WTC11 (cell line): ENCODE measurements around the gene SORCS2. TPM values are rescaled to one million over a fixed set of nuclear protein-coding genes. Genes with fewer than 3 reads are reported as not detected.

Source experiments
- ATAC-seq: fragments of 200-7000 bp; cut with Tn5 transposase; 2 replicates; pipeline ENCODE4 v1.10.0; 2021; ENCODE audit warnings: mild to moderate bottlenecking, moderate library complexity
- CTCF ChIA-PET: fragments of 300-600 bp; sonication (Branson Sonifier 250); formaldehyde crosslinking; loops from one replicate; lab custom pipeline; 2021; ENCODE audit warnings: antibody characterized with exemption; lab: Charles Lee
- POLR2A ChIA-PET: fragments of 350-600 bp; sonication (Branson Sonifier 250); formaldehyde crosslinking; loops from one replicate; lab custom pipeline; 2021; ENCODE audit warnings: antibody characterized with exemption; lab: Charles Lee
- DNase-seq: peaks from one replicate; pipeline ENCODE4 v3.0.0; 2021; ENCODE audit warnings: low spot score
- H3K27ac Mint-ChIP-seq: 2 replicates; pipeline ENCODE4 v1.8.0; 2021; ENCODE audit warnings: mixed read lengths
- H3K27me3 Mint-ChIP-seq: 2 replicates; pipeline ENCODE4 v1.8.0; 2021; ENCODE audit warnings: low read depth, mild to moderate bottlenecking, moderate library complexity, mixed read lengths
- H3K36me3 Mint-ChIP-seq: 2 replicates; pipeline ENCODE4 v1.8.0; 2021; ENCODE audit warnings: mixed read lengths
- H3K4me1 Mint-ChIP-seq: 2 replicates; pipeline ENCODE4 v1.8.0; 2022; ENCODE audit warnings: mixed read lengths
- H3K4me3 Mint-ChIP-seq: 2 replicates; pipeline ENCODE4 v1.8.0; 2021; ENCODE audit warnings: mild to moderate bottlenecking, moderate library complexity, mixed read lengths
- H3K9me3 Mint-ChIP-seq: 2 replicates; pipeline ENCODE4 v1.8.0; 2021; ENCODE audit warnings: mixed read lengths
- ESRRA ChIP-seq: sonication (generic); formaldehyde crosslinking; IDR thresholded peaks from 2 replicates; pipeline ENCODE4 v1.8.1; 2022; ENCODE audit warnings: mild to moderate bottlenecking, missing genetic modification reagents, borderline replicate concordance
- FOXP1 ChIP-seq: sonication (generic); formaldehyde crosslinking; IDR thresholded peaks from 2 replicates; pipeline ENCODE4 v1.8.0; 2022; ENCODE audit warnings: missing genetic modification reagents, mild to moderate bottlenecking, moderate library complexity, borderline replicate concordance
- HMGXB4 ChIP-seq: sonication (generic); formaldehyde crosslinking; IDR thresholded peaks from 2 replicates; pipeline ENCODE4 v1.8.1; 2023; ENCODE audit warnings: mild to moderate bottlenecking, moderate library complexity, missing genetic modification reagents
- JAZF1 ChIP-seq: fragments of 250-450 bp; sonication (Bioruptor Pico); IDR thresholded peaks from 2 replicates; pipeline ENCODE4 v1.9.0; 2021; ENCODE audit warnings: moderate library complexity, mild to moderate bottlenecking, inconsistent platforms
- NFATC4 ChIP-seq: fragments of 250-450 bp; sonication (Bioruptor Pico); IDR thresholded peaks from 2 replicates; pipeline ENCODE4 v1.9.0; 2021; ENCODE audit warnings: mild to moderate bottlenecking
- NFE2L1 ChIP-seq: sonication (generic); formaldehyde crosslinking; IDR thresholded peaks from 2 replicates; pipeline ENCODE4 v1.8.1; 2023; ENCODE audit warnings: missing genetic modification reagents
- NR2C2 ChIP-seq: sonication (generic); formaldehyde crosslinking; IDR thresholded peaks from 2 replicates; pipeline ENCODE4 v1.8.0; 2022; ENCODE audit warnings: mild to moderate bottlenecking, missing genetic modification reagents
- RELA ChIP-seq: sonication (generic); formaldehyde crosslinking; IDR thresholded peaks from 2 replicates; pipeline ENCODE4 v1.8.1; 2022; ENCODE audit warnings: missing genetic modification reagents, mild to moderate bottlenecking, borderline replicate concordance
- RORB ChIP-seq: fragments of 250-450 bp; sonication (Bioruptor Pico); IDR thresholded peaks from 2 replicates; pipeline ENCODE4 v1.9.0; 2021; ENCODE audit warnings: mild to moderate bottlenecking
- TEAD4 ChIP-seq: sonication (generic); formaldehyde crosslinking; IDR thresholded peaks from 2 replicates; pipeline ENCODE4 v1.8.0; 2022; ENCODE audit warnings: mild to moderate bottlenecking, missing genetic modification reagents
- ZNF121 ChIP-seq: sonication (generic); formaldehyde crosslinking; IDR thresholded peaks from 2 replicates; pipeline ENCODE4 v1.8.0; 2023; ENCODE audit warnings: missing genetic modification reagents
- ZNF423 ChIP-seq: fragments of 250-450 bp; sonication (Bioruptor Pico); IDR thresholded peaks from 2 replicates; pipeline ENCODE4 v2.1.2; 2022; ENCODE audit warnings: mild to moderate bottlenecking, moderate library complexity
- ZNF425 ChIP-seq: fragments of 250-450 bp; sonication (Bioruptor Pico); conservative IDR thresholded peaks from 2 replicates; pipeline ENCODE4 v1.9.0; 2021; ENCODE audit warnings: mild to moderate bottlenecking
- total RNA-seq: library from RNA; stranded (reverse); gene quantifications from 3 replicates; pipeline ENCODE4 v1.2.3, GENCODE V29; 2021
- TF ChIP-seq, protein P1 (sequence below): sonication (generic); formaldehyde crosslinking; IDR thresholded peaks from 2 replicates; pipeline ENCODE4 v1.8.0; 2022; ENCODE audit warnings: mild to moderate bottlenecking, missing genetic modification reagents
- TF ChIP-seq, protein P2 (sequence below): sonication (generic); formaldehyde crosslinking; IDR thresholded peaks from 2 replicates; pipeline ENCODE4 v1.8.0; 2023; ENCODE audit warnings: mild to moderate bottlenecking, missing genetic modification reagents
- TF ChIP-seq, protein P3 (sequence below): sonication (generic); formaldehyde crosslinking; IDR thresholded peaks from 2 replicates; pipeline ENCODE4 v1.8.1; 2023; ENCODE audit warnings: mild to moderate bottlenecking, missing genetic modification reagents
- TF ChIP-seq, protein P4 (sequence below): sonication (generic); formaldehyde crosslinking; IDR thresholded peaks from 2 replicates; pipeline ENCODE4 v1.8.0; 2022; ENCODE audit warnings: mild to moderate bottlenecking, missing genetic modification reagents

The SORCS2 gene
- total RNA-seq, 1 experiment from 2014 or later, result 6.6 TPM

DNA sequence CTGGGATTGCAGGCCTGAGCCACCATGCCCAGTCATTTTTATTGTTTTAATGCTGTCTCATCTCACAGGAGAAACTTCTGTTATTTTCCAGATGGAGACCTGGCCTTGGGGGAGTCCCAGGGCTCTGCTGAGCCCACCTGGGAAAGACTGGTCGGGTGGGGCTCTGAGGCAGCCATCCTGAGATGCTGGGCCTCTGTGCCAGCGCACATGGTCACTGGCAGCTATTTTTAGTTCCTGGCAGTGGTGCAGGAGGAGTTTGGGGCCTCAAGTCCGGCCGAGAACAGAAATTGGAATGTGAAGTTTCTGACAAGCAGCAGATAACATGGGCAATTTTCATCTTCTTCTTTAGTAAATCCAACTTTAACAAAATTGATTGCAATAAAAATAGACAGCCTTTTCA, 44.5 kb downstream of the SORCS2 start:
- ChIA-PET CTCF (no interaction called here), POLR2A (no interaction called here)
- Mint-ChIP-seq H3K27ac (no peak overlapping the region), H3K4me1 (no peaks in the 10 kb centered on the region), H3K27me3 (no peaks in the 10 kb centered on the region), H3K4me3 (no peak overlapping the region), H3K36me3 (no peaks in the 10 kb centered on the region)
- DNase-seq (no peak), ATAC-seq (no peak)
- TF ChIP-seq ZNF121 (CRISPR knock-in tag), result no peak
- TF ChIP-seq NFATC4 (CRISPR knock-in tag), result no peak
- TF ChIP-seq, protein P1, sequence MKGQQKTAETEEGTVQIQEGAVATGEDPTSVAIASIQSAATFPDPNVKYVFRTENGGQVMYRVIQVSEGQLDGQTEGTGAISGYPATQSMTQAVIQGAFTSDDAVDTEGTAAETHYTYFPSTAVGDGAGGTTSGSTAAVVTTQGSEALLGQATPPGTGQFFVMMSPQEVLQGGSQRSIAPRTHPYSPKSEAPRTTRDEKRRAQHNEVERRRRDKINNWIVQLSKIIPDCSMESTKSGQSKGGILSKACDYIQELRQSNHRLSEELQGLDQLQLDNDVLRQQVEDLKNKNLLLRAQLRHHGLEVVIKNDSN (CRISPR knock-in tag), result no peak
- TF ChIP-seq, protein P2, sequence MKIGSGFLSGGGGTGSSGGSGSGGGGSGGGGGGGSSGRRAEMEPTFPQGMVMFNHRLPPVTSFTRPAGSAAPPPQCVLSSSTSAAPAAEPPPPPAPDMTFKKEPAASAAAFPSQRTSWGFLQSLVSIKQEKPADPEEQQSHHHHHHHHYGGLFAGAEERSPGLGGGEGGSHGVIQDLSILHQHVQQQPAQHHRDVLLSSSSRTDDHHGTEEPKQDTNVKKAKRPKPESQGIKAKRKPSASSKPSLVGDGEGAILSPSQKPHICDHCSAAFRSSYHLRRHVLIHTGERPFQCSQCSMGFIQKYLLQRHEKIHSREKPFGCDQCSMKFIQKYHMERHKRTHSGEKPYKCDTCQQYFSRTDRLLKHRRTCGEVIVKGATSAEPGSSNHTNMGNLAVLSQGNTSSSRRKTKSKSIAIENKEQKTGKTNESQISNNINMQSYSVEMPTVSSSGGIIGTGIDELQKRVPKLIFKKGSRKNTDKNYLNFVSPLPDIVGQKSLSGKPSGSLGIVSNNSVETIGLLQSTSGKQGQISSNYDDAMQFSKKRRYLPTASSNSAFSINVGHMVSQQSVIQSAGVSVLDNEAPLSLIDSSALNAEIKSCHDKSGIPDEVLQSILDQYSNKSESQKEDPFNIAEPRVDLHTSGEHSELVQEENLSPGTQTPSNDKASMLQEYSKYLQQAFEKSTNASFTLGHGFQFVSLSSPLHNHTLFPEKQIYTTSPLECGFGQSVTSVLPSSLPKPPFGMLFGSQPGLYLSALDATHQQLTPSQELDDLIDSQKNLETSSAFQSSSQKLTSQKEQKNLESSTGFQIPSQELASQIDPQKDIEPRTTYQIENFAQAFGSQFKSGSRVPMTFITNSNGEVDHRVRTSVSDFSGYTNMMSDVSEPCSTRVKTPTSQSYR (CRISPR knock-in tag), result no peak
- no peak for TF ChIP-seq NR2C2 (CRISPR knock-in tag)
- TF ChIP-seq ZNF425 (CRISPR knock-in tag), result no peak
- no peak for TF ChIP-seq ESRRA (CRISPR knock-in tag)
- TF ChIP-seq, protein P3, sequence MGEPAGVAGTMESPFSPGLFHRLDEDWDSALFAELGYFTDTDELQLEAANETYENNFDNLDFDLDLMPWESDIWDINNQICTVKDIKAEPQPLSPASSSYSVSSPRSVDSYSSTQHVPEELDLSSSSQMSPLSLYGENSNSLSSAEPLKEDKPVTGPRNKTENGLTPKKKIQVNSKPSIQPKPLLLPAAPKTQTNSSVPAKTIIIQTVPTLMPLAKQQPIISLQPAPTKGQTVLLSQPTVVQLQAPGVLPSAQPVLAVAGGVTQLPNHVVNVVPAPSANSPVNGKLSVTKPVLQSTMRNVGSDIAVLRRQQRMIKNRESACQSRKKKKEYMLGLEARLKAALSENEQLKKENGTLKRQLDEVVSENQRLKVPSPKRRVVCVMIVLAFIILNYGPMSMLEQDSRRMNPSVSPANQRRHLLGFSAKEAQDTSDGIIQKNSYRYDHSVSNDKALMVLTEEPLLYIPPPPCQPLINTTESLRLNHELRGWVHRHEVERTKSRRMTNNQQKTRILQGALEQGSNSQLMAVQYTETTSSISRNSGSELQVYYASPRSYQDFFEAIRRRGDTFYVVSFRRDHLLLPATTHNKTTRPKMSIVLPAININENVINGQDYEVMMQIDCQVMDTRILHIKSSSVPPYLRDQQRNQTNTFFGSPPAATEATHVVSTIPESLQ (CRISPR knock-in tag), result no peak
- no peak for TF ChIP-seq FOXP1 (CRISPR knock-in tag)
- no peak for TF ChIP-seq HMGXB4 (CRISPR knock-in tag)
- TF ChIP-seq, all 79 proteins: peak for 0
- H3K9me3 Mint-ChIP-seq, result peaks cover 11% of the 10 kb centered on the region

GRCh38 chr4:7237873-7238272, 45.5 kb downstream of the SORCS2 start:
- Mint-ChIP-seq H3K4me3 (no peak overlapping the region), H3K27ac (no peak overlapping the region), H3K4me1 (no peaks in the 10 kb centered on the region), H3K27me3 (no peaks in the 10 kb centered on the region), H3K9me3 (peaks cover 11% of the 10 kb centered on the region), H3K36me3 (no peaks in the 10 kb centered on the region)
- ATAC-seq (no peak), DNase-seq (no peak)
- POLR2A ChIA-PET, result no interaction called here
- CTCF ChIA-PET, result interaction anchor here (0.6 to 2.0 kb wide), 23 partner anchors 12 to 482 kb away, joined by 3 to 21 read pairs (median 3); partner anchors contain the start of gene SORCS2
- TF ChIP-seq, protein P4, sequence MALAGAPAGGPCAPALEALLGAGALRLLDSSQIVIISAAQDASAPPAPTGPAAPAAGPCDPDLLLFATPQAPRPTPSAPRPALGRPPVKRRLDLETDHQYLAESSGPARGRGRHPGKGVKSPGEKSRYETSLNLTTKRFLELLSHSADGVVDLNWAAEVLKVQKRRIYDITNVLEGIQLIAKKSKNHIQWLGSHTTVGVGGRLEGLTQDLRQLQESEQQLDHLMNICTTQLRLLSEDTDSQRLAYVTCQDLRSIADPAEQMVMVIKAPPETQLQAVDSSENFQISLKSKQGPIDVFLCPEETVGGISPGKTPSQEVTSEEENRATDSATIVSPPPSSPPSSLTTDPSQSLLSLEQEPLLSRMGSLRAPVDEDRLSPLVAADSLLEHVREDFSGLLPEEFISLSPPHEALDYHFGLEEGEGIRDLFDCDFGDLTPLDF (CRISPR knock-in tag), result no peak
- TF ChIP-seq NFE2L1 (CRISPR knock-in tag), result no peak
- TF ChIP-seq, protein P2 (CRISPR knock-in tag), result no peak
- no peak for TF ChIP-seq HMGXB4 (CRISPR knock-in tag)
- no peak for TF ChIP-seq ZNF423 (CRISPR knock-in tag)
- no peak for TF ChIP-seq JAZF1 (CRISPR knock-in tag)
- no peak for TF ChIP-seq TEAD4
- no peak for TF ChIP-seq RELA (CRISPR knock-in tag)
- no peak for TF ChIP-seq RORB (CRISPR knock-in tag)
